Measurements from ENCODE around the gene RAB31. TPM values are rescaled to one million over a fixed set of nuclear protein-coding genes. Genes with fewer than 3 reads are reported as not detected.

Gene RAB31
- total and polyA plus RNA-seq, 2 of the 13 experiments (the other 11 are each of a cell fraction or from before 2014, with no cell fraction given): 1.1 to 1.7 TPM

DNA sequence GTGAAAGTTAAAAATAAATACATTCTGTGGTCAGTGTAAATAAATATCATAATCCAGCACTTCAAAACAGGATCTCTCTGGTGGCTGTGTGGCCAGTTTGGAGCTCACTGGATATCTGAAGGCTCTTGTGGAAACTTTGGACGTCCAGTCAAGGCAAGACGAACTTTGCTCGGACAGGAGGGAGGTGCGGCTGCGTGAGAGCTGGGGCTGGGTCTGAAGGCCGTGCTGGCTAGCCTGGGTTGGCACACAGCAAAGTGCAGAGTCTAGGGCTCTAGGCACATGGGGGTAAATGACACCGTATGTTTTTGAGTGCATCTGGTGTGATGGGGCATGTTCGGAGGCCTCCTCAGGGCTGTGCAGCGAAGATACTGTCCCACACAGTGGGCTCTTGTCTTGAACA, 98.8 kb downstream of the RAB31 start (continued):
- TF ChIP-seq, protein P1, sequence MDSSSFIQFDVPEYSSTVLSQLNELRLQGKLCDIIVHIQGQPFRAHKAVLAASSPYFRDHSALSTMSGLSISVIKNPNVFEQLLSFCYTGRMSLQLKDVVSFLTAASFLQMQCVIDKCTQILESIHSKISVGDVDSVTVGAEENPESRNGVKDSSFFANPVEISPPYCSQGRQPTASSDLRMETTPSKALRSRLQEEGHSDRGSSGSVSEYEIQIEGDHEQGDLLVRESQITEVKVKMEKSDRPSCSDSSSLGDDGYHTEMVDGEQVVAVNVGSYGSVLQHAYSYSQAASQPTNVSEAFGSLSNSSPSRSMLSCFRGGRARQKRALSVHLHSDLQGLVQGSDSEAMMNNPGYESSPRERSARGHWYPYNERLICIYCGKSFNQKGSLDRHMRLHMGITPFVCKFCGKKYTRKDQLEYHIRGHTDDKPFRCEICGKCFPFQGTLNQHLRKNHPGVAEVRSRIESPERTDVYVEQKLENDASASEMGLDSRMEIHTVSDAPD (CRISPR knock-in tag; IDR thresholded peaks at IDR 0.05): no peak
- no peak for TF ChIP-seq GATA4 (IDR thresholded peaks at IDR 0.05; ENCODE audit: borderline replicate concordance, low read depth)
- TF ChIP-seq, protein P2, sequence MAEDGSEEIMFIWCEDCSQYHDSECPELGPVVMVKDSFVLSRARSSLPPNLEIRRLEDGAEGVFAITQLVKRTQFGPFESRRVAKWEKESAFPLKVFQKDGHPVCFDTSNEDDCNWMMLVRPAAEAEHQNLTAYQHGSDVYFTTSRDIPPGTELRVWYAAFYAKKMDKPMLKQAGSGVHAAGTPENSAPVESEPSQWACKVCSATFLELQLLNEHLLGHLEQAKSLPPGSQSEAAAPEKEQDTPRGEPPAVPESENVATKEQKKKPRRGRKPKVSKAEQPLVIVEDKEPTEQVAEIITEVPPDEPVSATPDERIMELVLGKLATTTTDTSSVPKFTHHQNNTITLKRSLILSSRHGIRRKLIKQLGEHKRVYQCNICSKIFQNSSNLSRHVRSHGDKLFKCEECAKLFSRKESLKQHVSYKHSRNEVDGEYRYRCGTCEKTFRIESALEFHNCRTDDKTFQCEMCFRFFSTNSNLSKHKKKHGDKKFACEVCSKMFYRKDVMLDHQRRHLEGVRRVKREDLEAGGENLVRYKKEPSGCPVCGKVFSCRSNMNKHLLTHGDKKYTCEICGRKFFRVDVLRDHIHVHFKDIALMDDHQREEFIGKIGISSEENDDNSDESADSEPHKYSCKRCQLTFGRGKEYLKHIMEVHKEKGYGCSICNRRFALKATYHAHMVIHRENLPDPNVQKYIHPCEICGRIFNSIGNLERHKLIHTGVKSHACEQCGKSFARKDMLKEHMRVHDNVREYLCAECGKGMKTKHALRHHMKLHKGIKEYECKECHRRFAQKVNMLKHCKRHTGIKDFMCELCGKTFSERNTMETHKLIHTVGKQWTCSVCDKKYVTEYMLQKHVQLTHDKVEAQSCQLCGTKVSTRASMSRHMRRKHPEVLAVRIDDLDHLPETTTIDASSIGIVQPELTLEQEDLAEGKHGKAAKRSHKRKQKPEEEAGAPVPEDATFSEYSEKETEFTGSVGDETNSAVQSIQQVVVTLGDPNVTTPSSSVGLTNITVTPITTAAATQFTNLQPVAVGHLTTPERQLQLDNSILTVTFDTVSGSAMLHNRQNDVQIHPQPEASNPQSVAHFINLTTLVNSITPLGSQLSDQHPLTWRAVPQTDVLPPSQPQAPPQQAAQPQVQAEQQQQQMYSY (CRISPR knock-in tag; IDR thresholded peaks at IDR 0.05): no peak
- no peak for TF ChIP-seq ZNF878 (CRISPR knock-in tag; IDR thresholded peaks at IDR 0.05)
- no peak for TF ChIP-seq MAF1 (CRISPR knock-in tag; IDR thresholded peaks at IDR 0.05; ENCODE audit: borderline replicate concordance)
- no peak for TF ChIP-seq ZFP36L1 (CRISPR knock-in tag; IDR thresholded peaks at IDR 0.05)
- TF ChIP-seq ZNF263 (CRISPR knock-in tag; IDR thresholded peaks at IDR 0.05): no peak
- peak; percentile 52; the same call in 1 of the 2 replicates for TF ChIP-seq ZFX (CRISPR knock-in tag; IDR thresholded peaks at IDR 0.05; ENCODE audit: low read depth)
- no peak for TF ChIP-seq ZNF589 (CRISPR knock-in tag; conservative IDR thresholded peaks at IDR 0.05)
- TF ChIP-seq ATRX (CRISPR knock-in tag; IDR thresholded peaks at IDR 0.05; ENCODE audit: borderline replicate concordance): no peak
- TF ChIP-seq, protein P3, sequence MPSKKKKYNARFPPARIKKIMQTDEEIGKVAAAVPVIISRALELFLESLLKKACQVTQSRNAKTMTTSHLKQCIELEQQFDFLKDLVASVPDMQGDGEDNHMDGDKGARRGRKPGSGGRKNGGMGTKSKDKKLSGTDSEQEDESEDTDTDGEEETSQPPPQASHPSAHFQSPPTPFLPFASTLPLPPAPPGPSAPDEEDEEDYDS (CRISPR knock-in tag; IDR thresholded peaks at IDR 0.05): no peak
- TF ChIP-seq CEBPG (CRISPR knock-in tag; IDR thresholded peaks at IDR 0.05): peak; percentile 25; the same call in 1 of the 2 replicates
- no peak for TF ChIP-seq MTF2 (CRISPR knock-in tag; IDR thresholded peaks at IDR 0.05; ENCODE audit: borderline replicate concordance)
- no peak for TF ChIP-seq SAFB2 (CRISPR knock-in tag; IDR thresholded peaks at IDR 0.05; ENCODE audit: borderline replicate concordance, low read depth)
- TF ChIP-seq TBL1XR1 (IDR thresholded peaks at IDR 0.05; ENCODE audit: borderline replicate concordance, low read length, partially characterized antibody): no peak
- 0 out of 2 replicates have a peak, but pooled peaks have one; percentile 21 for TF ChIP-seq ZNF337 (CRISPR knock-in tag; IDR thresholded peaks at IDR 0.05; ENCODE audit: borderline replicate concordance, low read depth)
- no peak for TF ChIP-seq ZNF841 (CRISPR knock-in tag; IDR thresholded peaks at IDR 0.05; ENCODE audit: borderline replicate concordance)
- TF ChIP-seq NFYB (CRISPR knock-in tag; IDR thresholded peaks at IDR 0.05): no peak
- no peak for TF ChIP-seq ZNF296 (CRISPR knock-in tag; conservative IDR thresholded peaks at IDR 0.05)
- TF ChIP-seq, protein P4, sequence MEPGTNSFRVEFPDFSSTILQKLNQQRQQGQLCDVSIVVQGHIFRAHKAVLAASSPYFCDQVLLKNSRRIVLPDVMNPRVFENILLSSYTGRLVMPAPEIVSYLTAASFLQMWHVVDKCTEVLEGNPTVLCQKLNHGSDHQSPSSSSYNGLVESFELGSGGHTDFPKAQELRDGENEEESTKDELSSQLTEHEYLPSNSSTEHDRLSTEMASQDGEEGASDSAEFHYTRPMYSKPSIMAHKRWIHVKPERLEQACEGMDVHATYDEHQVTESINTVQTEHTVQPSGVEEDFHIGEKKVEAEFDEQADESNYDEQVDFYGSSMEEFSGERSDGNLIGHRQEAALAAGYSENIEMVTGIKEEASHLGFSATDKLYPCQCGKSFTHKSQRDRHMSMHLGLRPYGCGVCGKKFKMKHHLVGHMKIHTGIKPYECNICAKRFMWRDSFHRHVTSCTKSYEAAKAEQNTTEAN (CRISPR knock-in tag; conservative IDR thresholded peaks at IDR 0.05): no peak
- TF ChIP-seq FOXA1 (IDR thresholded peaks at IDR 0.05): no peak
- TF ChIP-seq FOXA1 (CRISPR knock-in tag; IDR thresholded peaks at IDR 0.05): no peak
- TF ChIP-seq RFX5 (IDR thresholded peaks at IDR 0.05; ENCODE audit: low read depth, low read length): no peak
- no peak for TF ChIP-seq ZNF615 (CRISPR knock-in tag; IDR thresholded peaks at IDR 0.05; ENCODE audit: borderline replicate concordance)
- TF ChIP-seq ZNF260 (CRISPR knock-in tag; IDR thresholded peaks at IDR 0.05; ENCODE audit: borderline replicate concordance, low read depth): no peak
- no peak for TF ChIP-seq ZNF225 (CRISPR knock-in tag; IDR thresholded peaks at IDR 0.05)
- TF ChIP-seq PHF5A (CRISPR knock-in tag; IDR thresholded peaks at IDR 0.05; ENCODE audit: low read depth, unreplicated experiment): no peak
